Neural cell (in vitro differentiated cells): ENCODE measurements around the gene PEAK1.

ENCODE experiments used
- CTCF ChIP-seq: fragments of 450-650 bp; IDR thresholded peaks from 2 replicates; pipeline ENCODE4 v1.5.1; 2014; ENCODE audit warnings: antibody characterized with exemption, mild to moderate bottlenecking, moderate library complexity; ENCODE audit not compliant: poor library complexity, severe bottlenecking
- EP300 ChIP-seq: fragments of 450-650 bp; conservative IDR thresholded peaks from 2 replicates; pipeline ENCODE4 v1.6.1; 2014; ENCODE audit warnings: antibody characterized with exemption, mild to moderate bottlenecking, moderate library complexity; ENCODE audit not compliant: poor library complexity, severe bottlenecking
- EZH2 ChIP-seq: fragments of 200-600, 300-800 bp; shearing (Covaris generic), sonication (generic); IDR thresholded peaks from 2 replicates; pipeline ENCODE4 v1.6.1; 2014; ENCODE audit warnings: antibody characterized with exemption, low read length, borderline replicate concordance, mild to moderate bottlenecking; ENCODE audit not compliant: insufficient read depth, poor library complexity, severe bottlenecking
- POLR2AphosphoS5 ChIP-seq: IDR thresholded peaks from 2 replicates; pipeline ENCODE4 v1.6.1; 2012
- TAF1 ChIP-seq: IDR thresholded peaks from 2 replicates; pipeline ENCODE4 v1.6.1; 2012; ENCODE audit warnings: low read depth

GRCh38 chr15:77367631-77368030, 52.3 kb downstream of the PEAK1 start:
- TF ChIP-seq CTCF, result no peak
- no peak for TF ChIP-seq EP300
- TF ChIP-seq TAF1, result no peak
- TF ChIP-seq EZH2, result no peak
- no peak for TF ChIP-seq POLR2AphosphoS5
